Neural progenitor cell (in vitro differentiated cells): ENCODE results near the gene SPECC1L.
"Not testable (repeated sequence)": the region's sequence is repeated elsewhere in the genome, so short reads cannot be mapped to it uniquely, and the experiment has no call there.

Experiments
- CTCF ChIP-seq: fragments of 200-600 bp; sonication (generic); IDR thresholded peaks from 2 replicates; pipeline ENCODE4 v1.5.1; 2017; ENCODE audit warnings: antibody characterized with exemption, mild to moderate bottlenecking
- EZH2 ChIP-seq: fragments of 200-600 bp; sonication (generic); IDR thresholded peaks from 2 replicates; pipeline ENCODE4 v1.6.1; 2017; ENCODE audit warnings: antibody characterized with exemption, mild to moderate bottlenecking, moderate library complexity
- EZH2phosphoT487 ChIP-seq: fragments of 200-600 bp; sonication (generic); IDR thresholded peaks from 2 replicates; pipeline ENCODE4 v1.6.1; 2017; ENCODE audit warnings: antibody characterized with exemption

- TF ChIP-seq EZH2, CTCF, EZH2phosphoT487: not testable (repeated sequence)
Observed at GRCh38 chr22:24253126-24253525, 17.5 kb upstream of the SPECC1L start.
